ENCODE measurements around the gene CENPP.

The CENPP gene

GRCh38 chr9:92508018-92508820 is 182.5 kb downstream of the CENPP start:
- no peak for DNase-seq (ENCODE audit: low spot score)

- DNase-seq (ENCODE audit: low spot score) = no peak
These were observed 183.3 kb downstream of the CENPP start for GRCh38 chr9:92509050-92509449.

GRCh38 chr9:92510747-92511146 is 185.0 kb downstream of the CENPP start:
- no peak for DNase-seq (ENCODE audit: low spot score)

- no peak for DNase-seq (ENCODE audit: low spot score)
These were observed 186.9 kb downstream of the CENPP start for GRCh38 chr9:92512622-92513021.

DNA sequence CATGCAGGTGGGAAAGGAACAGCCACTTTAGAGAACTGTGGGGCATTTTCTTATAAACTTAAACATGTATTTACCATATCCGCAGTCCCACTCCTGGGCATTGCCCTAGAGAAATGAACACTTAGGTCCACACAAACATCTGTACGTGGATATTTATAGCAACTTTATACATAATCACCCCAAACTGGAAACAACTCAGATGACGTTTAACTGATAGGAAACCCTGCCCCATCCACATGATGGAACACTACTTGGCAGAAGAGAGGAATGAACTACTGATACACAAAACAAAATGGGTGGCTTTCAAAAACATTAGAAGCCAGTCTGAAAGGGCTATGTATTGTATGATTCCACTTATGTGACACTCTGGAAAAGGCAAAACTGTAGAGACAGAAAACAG is 187.6 kb downstream of the CENPP start:
- DNase-seq (ENCODE audit: low spot score) = no peak

DNA sequence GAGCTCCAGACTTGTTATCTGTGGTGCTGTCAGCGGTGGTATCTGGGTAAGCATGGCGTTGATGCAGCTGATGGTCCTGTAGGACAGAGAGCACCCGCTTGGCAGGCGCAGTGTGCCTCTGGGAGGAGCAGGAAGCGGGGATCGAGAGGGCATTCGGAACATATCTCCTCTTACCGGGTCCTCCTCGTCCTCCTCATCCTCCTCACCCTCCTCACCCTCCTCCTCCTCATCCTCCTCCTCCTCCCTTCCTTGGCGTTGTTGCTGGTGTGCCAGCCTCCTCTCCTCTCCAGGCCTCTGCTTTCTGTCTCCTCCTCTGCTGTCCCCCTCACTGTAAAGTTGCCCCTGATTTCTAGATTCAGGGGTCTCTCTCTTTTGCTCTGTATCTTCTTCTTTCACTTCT is 188.9 kb downstream of the CENPP start:
- DNase-seq (ENCODE audit: low spot score) = no peak

DNA sequence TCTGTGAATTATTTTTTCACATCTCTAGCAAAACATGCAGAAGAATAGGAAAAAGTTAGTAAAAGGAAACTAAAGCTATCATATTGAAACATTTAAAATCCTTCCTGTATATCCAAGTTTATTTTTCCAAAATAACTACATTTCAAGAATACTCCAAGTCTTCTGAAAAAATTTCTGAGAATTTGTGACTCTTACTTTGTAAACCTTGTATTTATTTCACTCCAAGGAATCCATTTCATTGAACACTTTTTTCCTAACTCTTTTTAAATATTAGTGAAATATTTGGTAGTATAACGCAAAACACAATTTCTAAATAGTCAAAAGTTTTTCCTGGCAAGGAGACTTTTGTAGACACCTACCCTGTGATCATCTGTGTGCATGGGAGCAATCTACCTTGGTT is 190.8 kb downstream of the CENPP start:
- no peak for DNase-seq (ENCODE audit: low spot score)

GRCh38 chr9:92517046-92517445 is 191.3 kb downstream of the CENPP start:
- DNase-seq (ENCODE audit: low spot score) = no peak

DNA sequence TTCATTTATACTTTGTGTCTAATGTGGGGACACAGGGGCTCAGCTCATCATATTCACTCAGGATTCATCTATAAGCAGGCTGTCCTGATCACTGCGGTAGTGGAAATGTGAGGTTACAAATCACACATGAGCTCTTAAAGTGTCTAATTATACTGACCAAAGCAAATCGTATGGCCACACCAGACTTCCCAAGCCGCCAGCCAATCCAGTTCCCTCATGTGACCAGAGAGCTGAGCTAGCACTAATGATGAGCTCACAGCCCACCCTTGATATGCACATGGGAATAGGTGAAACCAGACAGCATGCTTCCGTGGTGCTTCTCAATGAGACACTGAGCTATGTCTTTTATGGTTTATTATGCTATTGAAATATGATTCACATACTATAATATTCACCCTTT is 192.4 kb downstream of the CENPP start:
- DNase-seq (ENCODE audit: low spot score) = no peak

DNA sequence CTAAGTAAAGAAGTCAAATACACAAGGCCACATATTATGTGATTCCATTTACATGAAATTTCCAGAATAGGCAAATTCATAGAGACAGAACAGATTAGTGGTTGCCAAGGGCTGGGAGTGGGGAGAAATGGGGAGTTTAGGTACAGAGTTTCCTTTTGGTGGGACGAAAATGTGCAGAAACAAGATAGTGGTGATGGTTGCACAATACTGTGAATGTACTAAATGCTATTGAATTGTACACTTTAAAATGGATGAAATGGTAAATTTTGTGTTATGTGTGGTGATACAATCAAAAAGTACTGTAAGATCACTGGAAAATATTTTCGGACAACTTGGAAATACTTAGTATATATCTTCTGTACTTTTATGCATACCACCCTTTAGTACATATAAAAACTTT is 195.1 kb downstream of the CENPP start:
- no peak for DNase-seq (ENCODE audit: low spot score)

GRCh38 chr9:92522983-92523970 is 197.5 kb downstream of the CENPP start:
- DNase-seq (ENCODE audit: low spot score) = no peak

GRCh38 chr9:92524881-92525280 is 199.1 kb downstream of the CENPP start:
- no peak for DNase-seq (ENCODE audit: low spot score)

DNA sequence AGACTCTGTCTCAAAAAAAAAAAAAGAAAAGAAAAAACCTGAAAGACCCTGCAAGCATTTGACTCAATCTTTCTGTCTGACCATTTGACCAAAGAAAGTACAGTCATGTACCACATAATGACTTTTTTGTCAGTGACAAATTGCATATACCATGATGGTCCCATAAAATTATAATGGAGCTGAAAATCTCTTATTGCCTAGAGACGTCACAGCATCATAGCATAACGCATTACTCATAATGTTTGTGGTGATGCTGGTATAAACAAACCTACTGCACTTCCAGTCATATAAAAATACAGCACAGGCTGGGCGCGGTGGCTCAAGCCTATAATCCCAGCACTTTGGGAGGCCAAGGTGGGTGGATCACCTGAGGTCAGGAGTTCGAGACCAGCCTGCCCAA is 199.6 kb downstream of the CENPP start:
- no peak for DNase-seq (ENCODE audit: low spot score)

GRCh38 chr9:92527291-92527828 is 201.6 kb downstream of the CENPP start:
- no peak for DNase-seq (ENCODE audit: low spot score)

DNA sequence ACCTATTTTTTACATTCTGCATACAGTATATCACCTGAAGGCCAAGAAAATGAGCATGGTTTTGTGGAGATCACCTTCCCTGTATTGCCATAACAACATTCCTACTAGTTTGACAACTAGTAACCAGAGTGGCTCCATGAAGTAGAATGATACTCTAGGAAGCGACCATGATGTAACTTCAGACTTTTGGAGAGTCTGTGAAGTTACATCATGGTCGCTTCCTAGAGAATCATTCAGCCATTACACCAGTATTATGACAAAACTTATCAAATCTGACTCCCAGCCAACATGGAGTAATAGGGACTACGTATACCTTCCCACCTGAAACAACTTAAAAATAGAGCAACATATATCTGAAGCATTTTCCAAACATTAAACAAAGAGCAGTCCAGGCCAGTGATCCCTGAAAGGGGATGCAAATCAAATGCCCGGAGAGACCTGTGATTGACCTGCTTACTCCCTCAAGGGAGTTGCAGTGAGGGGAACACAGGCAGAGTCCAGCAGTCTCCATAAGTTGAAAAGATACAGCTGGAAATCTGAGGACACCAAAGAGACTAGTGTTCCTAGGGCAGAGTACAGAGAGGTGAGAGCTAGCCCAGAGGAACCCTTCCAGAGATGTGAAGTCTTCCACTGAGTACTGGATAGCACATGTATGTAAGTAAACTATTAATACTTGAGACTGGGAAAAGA is 202.2 kb downstream of the CENPP start:
- no peak for DNase-seq (ENCODE audit: low spot score)

DNA sequence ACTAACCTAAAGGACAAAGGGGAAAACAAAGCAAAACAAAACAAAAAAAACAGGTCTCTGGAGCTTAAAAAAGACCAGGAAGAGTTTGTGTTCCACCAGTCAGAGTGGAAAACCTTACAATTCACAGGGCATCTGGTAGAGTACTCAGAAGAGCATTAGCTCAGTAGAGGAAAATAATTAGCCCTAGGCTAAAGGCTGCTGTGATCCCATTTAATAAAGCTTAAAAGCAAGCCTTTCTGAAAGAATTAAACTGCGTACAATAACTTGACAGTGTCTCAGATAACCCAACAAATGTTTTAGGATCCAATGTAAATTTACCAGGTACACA is 202.7 kb downstream of the CENPP start:
- no peak for DNase-seq (ENCODE audit: low spot score)

DNA sequence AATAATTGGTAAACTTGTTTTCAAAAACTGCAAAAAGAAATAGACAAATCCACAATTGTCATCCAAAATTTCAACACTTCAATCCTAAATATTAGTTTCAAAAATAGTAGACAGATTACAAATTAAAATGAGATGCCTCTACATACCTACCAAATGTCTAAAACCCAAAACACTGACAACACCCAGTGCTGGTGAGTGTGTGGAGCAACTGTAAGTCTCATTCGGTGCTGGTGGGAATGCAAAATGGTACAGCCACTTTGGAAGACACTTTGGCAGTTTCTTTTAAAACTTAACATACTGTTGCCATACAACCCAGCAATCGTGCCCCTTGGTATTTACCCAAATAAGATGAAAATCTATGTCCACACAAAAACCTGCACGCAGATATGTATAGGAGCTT is 203.4 kb downstream of the CENPP start:
- no peak for DNase-seq (ENCODE audit: low spot score)

DNA sequence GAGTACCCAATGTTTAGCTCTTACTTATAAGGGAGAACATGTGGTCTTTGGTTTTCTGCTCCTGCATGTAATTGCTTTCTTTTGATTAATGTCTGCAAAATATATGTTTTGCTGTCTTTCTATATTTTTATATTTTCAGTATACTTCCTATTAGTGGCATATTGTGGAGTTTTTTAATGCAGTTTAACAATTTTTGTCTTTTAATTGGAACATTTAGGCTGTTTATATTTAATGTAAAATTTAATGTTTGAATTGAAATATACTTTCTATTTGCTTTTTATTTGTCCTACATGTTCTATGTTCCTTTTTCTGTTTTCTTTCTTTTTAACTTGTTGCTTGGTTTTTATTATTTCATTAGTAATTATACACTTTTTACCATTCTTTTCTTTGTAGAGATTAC is 205.1 kb downstream of the CENPP start:
- no peak for DNase-seq (ENCODE audit: low spot score)

GRCh38 chr9:92534204-92534603 is 208.5 kb downstream of the CENPP start:
- no peak for DNase-seq (ENCODE audit: low spot score)

DNA sequence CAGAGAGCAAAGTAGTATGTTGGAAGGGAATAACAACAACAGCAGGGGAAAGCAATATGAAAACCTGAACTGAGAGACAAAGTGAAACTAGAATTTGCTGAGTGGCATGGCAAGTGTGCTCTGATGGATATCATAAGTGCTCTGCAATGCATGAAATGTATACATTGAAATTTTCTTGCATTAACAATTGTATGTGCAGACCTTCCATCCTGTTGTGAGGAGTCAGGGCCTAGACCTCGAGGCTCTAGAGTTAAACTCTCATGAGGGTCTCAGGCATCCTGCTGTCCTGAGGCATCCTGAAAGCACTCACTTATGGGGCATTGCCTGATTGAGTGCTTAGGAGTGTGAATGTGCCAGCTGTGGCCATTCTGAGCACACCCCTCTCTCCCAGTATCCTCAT is 208.9 kb downstream of the CENPP start:
- DNase-seq (ENCODE audit: low spot score) = no peak

GRCh38 chr9:92535940-92536850 is 210.4 kb downstream of the CENPP start, which contains the start of gene ECM2:
ECM2 (minus strand) TSS chr9:92535990; CDS start chr9:92522866, 13,124 bp downstream.
- no peak for DNase-seq (ENCODE audit: low spot score)

Data from kidney capillary endothelial cell (primary cell).